HG02678 (cell line): Measurements from ENCODE around the gene CRACDL.

Source experiments
- ATAC-seq: cut with Tn5 transposase; IDR thresholded peaks from one replicate; pipeline ENCODE4 v1.9.1; 2021; ENCODE audit warnings: mild to moderate bottlenecking, moderate library complexity; ENCODE audit not compliant: unreplicated experiment

The CRACDL gene

DNA sequence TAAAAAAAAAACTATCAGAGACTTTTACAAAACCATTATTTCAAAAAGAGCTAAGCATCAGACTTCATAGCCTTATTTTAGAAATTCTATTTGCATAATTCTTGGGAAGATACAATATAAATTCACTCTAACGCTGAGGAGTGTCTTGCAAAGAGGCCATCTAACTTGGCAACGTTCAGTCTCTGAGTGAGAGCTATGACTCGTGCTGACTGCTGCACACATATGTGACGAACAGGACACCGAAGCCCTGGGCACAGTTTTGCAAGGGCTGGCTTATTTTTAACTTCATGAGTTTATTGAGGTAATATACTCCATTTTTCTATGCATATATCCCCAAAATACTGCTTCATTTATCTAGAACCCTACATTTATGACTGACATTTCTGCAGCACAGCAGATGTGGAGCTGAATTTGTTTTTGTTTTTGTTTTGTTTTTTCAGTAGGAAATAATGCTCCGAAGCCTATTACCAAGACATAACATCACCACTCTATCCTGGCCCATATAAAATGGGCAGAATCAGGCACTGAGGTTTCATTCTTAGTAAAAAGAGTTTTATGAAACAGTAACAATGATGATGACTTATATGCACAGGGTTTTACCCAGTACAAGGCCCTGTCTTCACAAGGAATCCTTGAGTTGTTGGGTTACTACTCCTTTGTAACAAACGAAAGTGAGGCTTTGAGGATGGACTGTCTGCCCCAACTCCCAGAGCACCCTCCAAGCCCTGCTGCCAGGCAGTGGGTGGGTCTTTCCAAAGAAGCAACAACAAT, 68.3 kb downstream of the CRACDL start:
- ATAC-seq, result no peak

DNA sequence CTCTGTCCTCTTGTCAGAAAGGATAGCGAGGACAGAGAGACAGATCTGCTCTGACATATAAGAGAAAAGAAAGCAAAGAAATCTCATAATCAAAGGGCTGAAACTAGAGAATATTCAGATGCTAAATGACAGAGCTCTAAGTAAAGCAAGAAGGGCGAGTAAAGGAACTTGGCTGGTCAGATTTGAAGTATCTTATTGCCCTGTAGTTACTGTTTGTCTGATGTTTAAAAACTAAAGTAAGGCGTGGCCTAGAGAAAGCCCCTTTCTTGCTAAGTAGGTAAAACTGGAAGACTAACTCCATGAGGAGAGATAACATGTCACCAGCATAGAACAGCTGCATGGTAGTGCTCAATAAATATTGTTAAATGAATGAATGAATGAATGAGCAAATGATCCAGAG, 70.0 kb downstream of the CRACDL start:
- ATAC-seq, result no peak

DNA sequence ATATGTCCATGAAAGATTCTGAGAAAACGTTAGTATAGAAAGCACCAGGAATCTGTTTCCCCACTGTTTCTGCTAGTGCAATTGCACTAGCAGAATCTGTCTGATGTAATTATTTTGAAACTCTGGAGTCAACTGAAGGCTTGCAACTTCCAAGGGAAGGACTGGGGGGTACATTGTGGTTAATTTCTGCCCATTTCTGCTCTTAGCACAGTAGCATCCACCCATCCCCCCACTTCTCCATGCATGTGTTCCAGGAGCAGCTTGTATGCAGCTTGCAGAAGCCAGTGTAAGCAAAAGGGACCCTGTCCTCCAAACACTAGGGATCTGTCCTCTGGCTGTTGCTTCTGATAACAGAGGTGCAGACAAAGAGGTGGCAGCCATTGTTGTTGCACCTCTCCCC, 74.4 kb downstream of the CRACDL start:
- no peak for ATAC-seq

DNA sequence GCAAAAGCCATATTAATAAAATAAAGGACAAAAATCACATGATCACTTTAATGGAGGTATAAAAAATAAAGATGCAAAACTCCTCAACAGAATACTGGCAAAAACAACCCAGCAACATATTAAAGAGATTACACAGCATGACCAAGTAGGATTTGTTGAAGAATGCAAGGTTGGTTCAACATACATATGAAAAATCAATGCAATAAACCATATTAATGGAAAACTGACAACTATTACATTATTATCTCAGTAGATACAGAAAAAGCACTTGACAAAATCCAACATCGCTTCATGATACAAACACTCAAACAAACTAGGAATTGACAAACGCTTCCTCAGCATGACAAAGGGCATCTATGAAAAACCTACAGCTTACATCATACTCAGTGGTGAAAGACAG, 76.7 kb downstream of the CRACDL start:
- no peak for ATAC-seq

DNA sequence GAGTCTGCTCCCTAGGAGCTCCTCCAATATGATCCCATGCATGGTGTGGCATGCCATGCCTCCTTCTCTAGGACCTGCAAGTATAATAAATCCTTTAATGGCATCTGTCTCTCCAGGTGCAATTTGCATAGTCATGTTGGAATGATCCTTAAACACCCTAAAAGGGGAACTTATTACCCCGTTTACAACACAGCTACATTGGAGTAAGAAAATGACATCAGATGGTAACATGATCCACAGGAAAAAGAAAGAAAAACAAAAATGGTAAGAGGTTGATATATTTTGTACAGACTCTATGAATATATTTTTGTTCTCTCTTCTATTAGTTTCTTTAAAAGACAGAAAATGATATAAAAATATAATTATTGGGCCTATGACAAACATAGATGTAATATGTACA, 79.0 kb downstream of the CRACDL start:
- ATAC-seq, result no peak

DNA sequence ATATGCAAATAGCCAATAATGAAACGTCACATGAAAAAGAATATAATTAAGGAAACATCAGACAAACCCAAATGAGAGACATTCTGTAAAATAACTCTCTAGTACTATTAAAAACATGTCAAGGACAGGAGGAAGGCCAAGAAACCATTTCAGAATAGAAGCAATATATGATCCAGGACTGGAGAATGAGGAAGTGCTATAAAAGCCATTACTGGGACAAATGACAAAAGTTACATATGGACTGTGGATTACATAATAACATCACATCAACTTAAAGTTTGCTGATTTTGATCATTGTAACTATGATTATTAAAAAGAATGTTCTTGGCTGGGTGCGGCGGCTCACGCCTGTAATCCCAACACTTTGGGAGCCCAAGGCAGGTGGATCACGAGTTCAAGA, 81.3 kb downstream of the CRACDL start:
- ATAC-seq, result no peak

DNA sequence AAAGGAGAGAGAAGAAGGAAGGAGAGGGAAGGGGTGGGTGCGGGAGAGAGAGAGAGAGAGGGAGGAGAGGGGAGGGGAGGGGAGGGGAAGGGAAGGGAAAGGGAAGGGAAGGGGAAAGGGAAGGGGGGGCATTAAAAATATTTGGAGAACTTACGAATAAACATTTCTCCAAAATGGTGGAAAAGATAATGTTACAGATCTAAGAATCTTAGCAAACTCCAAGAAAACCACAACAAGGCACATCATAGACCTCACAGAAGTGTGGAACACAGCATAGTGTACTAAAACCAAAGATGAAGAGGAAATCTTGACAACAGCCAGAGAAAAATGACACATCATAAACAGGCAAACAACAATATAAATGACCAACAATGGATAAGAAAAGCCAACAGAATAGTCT, 83.1 kb downstream of the CRACDL start:
- no peak for ATAC-seq

DNA sequence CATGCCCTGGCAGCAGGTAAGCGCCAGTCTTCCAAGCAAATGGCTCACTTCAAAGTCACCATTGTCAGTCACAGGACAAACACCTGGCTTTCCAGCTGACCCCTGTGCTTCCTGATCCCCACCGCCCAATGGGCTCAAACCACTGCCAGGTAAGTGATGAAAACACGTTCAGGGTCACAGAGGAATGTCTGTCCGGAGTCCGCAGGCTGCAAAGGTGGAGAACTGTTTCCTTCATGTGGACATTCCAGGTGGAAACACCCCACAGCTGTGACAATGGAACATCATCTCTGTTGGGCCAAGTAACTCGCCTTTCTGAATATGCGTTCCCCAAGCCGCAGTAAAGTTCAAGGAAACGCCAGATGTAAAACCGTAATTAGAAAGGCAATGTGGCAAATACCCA, 86.0 kb downstream of the CRACDL start:
- no peak for ATAC-seq

DNA sequence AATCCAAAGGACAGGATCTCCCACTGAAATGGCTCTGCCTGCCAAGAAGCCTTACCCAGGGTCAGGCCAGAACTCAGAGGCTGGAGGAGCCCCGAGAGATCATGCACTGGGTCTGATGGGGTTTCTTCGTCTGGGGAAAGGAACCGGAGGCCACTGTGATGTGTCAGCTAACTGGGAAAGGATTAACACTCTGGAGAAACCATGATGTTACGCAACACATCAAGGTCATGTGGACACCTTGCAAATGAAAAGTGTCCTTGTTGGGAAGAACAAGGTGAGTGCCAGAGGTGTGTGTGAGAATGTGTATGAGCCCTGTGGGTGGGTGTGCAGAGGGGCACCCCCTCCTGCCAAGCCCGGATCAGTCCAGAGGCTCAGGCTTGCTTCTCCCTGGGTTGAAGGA, 86.9 kb downstream of the CRACDL start:
- no peak for ATAC-seq

DNA sequence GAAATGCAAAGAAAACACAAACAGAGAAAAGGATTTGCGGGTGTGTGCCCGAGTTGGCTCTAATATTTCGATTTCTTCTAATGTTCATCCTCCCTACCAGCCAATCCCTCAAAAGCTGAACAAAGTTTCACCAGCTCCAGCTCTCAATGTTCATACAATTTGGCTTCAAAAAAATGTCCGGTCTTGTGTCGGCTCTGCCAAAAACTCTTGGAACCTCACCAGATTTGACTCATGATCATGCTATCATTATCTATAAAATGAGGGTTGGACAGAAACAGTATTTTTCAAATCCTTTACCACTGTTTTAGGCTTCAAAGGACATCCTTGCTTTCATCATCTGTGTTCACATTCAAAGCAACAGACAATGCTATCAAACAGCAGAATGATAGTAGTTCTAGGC, 88.2 kb downstream of the CRACDL start:
- no peak for ATAC-seq

DNA sequence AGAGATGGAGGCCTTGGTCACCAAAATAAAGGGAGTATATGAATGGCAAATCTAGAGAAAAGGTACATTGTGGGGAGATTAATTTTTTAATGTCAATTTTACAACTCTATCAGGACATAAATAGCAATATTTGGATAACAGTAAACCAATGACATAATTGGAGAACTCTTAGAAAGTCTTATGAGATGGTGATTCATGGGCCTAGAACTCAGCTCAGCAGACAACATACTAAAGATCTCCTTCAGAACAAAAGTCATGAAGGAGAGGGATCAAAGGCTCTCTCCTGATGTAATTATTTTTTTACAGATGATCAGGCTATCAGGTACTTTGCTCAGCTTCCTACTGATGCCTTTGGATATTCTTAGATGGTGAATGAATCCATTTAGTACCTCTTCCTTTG, 90.0 kb downstream of the CRACDL start:
- no peak for ATAC-seq

DNA sequence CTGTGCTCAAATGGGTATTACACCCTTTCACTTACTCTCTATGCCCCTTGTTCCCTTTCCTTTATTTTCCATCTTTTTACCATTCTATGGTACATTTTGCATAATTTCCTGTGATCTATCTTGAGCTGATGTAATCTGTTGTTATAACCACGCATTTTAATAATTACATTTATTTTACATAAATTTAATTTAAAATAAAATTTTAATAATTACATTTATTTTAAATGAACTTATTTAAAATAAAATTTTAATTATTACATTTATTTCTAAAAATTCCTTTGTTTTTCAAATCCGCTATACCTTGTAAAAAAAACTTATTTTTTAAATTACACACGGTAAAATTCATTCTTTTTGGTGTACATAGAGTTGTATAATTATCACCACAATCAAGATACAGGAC, 93.9 kb downstream of the CRACDL start:
- no peak for ATAC-seq

DNA sequence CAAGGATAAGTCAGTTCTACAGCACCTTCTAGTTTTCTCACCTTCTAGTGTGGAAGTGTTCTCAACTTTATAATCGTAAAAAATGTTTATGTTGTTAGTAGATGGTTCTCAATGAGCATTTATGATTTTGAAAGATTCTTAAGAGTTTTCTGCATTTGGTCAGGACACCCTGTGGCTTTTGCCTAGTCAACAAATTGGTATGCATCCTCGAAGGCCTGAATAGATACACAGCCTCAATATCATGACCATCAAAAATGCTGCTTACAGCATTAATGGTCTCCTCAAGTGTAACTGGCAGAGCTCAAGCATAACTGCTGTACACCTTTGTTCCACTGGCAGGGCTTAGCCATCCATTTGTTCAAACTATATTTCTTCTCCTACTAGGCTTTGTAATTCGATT, 96.7 kb downstream of the CRACDL start:
- ATAC-seq, result no peak

DNA sequence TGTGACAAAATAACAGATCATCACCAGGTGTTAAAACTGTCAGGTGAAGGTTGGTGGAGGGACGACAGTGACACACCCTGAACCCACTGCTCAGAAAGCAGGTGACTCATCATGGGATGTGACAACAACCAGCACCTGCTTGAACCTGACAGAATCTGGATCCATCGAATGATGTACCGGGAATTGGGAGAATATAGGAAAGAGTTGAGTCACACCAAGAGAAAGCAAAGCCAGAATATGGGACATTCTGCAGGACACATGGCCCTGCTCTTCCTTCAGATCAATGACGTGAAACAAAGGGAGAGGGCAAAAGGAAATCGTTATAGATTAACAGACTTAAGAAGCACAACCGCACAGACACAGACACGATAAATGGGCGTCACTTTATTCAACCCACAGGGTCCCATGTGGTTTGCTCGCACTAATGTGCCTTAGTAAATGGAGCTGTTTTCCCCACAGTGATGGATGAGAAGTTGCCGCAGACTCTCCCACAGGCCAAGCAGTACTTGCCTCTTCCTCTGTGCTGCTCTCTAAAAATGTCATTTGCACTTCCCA, 100.1 kb downstream of the CRACDL start:
- ATAC-seq, result no peak

DNA sequence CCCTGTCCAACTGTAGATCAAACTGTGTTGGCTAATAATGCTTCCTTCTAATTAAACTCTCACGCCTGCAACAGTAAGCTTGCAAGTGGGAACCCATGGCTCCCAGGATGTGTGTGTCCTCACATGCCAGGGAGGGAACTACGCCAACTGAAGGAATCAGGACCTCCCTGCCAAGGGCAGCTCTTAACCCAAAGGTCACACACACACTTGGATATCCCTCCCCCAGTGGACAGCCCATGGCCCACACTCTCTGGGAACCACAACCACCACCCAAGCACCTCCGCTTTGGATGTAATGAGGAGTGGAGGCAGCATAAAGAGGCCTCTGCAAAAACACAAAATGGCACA, 102.1 kb downstream of the CRACDL start:
- no peak for ATAC-seq

DNA sequence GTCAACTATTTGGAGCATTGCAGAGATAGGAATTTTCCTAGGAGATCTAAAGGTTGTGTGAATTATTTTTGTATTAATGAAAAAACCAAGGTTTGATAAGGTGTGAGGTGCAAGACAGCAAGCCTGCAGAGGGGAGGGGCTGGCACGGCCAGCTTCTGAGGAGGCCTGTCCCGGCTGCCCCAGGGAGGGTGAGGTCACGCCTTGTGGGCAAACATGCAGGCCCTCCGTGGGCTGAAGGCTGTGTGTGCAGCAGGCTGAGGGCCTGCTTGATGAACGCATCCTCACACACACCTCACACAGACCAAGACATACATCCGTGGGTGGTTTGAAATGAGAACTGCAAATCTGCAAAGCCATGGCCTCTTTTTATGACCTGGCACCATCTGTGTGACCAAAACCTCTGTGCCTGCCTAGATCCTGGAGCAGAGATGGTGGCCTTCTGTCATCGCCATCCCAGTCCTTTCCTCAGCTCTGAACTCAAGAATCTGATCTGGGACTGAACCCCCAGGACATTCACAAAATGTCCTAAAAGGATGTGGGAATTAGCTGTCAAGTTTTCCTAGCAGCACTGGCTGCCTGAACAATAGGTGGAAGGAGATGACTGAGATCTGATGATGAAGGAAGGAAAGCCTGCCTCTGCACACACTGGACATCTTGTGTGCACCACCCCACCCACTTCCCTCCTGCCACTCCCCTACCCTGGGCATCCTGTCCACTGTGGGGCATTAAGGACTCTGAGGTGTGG, 102.7 kb downstream of the CRACDL start:
- ATAC-seq, result no peak

DNA sequence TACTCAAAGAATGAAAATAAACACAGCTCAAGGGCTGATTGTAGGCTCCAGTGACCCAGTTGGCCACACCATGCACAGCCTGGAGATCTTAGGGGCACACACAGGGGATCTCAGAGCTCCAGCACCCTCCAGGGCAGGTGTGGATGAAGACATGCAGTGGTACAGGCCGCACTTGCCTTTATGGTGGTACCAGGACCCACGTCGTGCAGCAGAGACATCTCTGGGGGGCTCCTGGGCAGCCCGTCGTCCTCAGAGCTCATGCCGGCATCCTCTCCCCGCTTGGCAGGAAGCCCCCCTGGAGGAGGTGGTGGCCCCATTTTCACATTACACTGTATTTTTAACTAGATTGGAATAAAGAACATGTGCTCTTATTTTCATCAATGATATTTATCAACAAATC, 103.9 kb downstream of the CRACDL start:
- ATAC-seq, result no peak

DNA sequence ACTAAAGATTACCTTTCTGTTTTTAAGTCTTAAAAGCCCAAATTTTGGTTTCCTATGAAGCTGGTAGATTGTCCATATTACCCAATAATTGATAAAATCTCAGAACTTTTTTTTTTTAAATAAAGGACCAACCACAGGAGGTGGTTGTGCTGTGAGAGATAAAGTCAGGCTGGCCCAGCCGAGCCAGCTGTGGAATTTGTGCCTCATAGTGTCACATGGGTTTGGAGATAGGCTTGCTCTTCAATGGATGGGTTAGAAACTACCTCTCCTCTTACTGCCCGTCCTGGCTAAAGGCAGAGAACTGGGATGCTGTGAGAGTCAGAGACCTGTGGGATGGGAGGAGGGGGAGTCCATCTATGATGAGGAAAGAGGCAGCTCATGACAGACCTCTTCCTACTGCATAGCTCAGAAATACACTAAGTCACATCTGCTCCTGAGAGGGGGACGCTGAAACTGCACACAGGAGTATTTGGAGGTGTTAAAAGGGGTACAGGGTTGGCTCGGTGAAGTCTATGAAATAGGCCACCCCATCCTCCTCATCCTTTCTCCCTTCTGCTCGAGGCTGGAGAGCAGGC, 105.4 kb downstream of the CRACDL start:
- no peak for ATAC-seq

DNA sequence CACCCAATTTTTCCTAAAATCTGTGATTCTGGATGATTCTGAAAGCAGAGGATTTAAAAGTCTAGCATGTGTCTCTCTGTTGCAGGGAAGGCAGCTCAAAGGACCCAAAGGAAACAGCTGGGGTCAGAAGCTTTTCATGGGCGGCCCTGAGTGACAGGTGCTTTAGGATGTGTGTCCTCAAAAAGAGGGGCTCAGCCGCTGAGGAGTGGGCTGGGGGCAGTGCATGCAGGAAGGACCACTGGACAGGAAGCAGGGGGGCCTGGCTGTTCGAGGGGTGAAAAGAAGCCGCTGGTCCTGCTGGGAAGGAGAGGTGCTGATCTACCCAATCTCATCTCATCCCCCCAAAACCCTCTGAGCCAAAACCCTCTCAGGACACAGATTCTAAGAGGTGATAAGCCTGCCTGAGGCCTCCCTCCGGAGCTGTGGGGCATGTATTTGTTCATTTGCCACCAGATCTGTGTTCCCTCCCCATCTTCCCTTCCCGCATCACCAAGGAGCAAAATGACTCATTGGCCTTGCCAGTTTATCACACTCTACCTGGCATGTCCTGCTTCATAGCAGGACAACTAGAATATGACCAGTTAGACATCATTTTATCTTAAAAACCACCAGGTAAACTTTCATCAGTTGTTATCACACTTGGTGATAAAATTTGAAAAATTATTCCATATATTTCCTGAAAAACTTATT, 106.3 kb downstream of the CRACDL start:
- ATAC-seq, result no peak

DNA sequence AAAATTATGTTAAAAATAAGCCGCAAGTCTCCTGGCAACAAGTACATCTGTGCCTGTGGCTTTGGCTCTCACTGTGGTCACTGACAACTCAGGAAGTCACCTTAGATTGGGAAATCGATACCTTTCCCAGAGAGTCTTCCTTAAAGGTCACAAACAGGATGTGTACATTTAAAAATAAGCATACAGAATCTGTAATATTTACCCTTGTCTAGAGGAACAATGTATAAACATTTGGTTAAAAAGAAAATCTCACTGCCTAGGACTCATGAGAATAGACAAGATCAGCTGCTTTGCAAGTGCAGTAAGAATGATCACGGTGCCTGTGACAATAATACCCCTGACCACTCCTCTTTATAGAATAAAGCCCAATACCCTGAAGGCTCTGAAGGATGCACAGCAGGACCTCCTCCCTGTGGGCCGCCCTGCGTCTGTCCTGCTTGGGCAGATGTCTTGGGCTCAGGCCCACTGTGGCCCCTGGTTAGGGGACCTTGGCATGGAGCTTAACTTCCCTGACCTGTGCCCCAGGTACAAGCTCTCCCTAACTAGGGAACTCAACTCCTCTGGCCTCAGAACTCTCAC, 107.1 kb downstream of the CRACDL start:
- ATAC-seq, result no peak

DNA sequence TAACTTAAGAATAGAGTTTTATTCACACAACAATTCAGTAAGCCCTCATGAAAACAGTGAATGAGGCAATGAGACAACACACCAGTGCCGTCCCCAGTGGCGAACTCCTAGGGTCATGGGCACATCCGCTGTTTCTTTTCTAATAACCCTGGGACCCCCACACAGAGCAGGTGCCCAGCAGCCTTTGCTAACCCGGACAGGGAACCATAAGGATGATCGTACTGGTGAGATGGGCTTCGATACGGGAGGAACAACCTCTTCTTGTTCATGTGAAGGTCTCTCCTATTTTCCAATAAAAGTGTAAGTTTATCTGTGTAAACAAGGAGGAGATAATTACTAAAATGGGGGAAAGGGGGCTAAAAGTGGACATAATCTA, 107.7 kb downstream of the CRACDL start:
- no peak for ATAC-seq
